IgD-negative memory B cell (primary cell): ENCODE results near the gene B4GALNT1. TPM values are rescaled to one million over a fixed set of nuclear protein-coding genes. Genes with fewer than 3 reads are reported as not detected.
"Not testable (repeated sequence)": the region's sequence is repeated elsewhere in the genome, so short reads cannot be mapped to it uniquely, and the experiment has no call there.

ENCODE experiments used
- H3K27ac Mint-ChIP-seq, 3 donors: one replicate each; pipeline ENCODE4 v1.8.0; 2020 to 2022; ENCODE audit warnings: mild to moderate bottlenecking in 3 of 3, mixed read lengths in 3 of 3, moderate library complexity in 1 of 3
- H3K27me3 Mint-ChIP-seq: one replicate; pipeline ENCODE4 v1.8.0; 2021; ENCODE audit warnings: mixed read lengths
- H3K36me3 Mint-ChIP-seq: one replicate; pipeline ENCODE4 v1.8.0; 2020; ENCODE audit warnings: mild to moderate bottlenecking, mixed read lengths
- H3K4me1 Mint-ChIP-seq, 3 donors: one replicate each; pipeline ENCODE4 v1.8.0; 2020 to 2022; ENCODE audit warnings: mixed read lengths in 3 of 3, mild to moderate bottlenecking in 1 of 3
- H3K4me3 Mint-ChIP-seq, 4 donors: one replicate each; pipeline ENCODE4 v1.8.0; 2020 to 2022; ENCODE audit warnings: mild to moderate bottlenecking in 4 of 4, mixed read lengths in 4 of 4, moderate library complexity in 3 of 4
- H3K9me3 Mint-ChIP-seq, 3 donors: one replicate each; pipeline ENCODE4 v1.8.0; 2020 to 2021; ENCODE audit warnings: mixed read lengths in 3 of 3, mild to moderate bottlenecking in 1 of 3
- polyA plus RNA-seq: library from polyadenylated mRNA; unstranded; fragments of 300-500 nt; fragmentation: Illumina TruSeq; gene quantifications from one replicate; pipeline ENCODE4 v1.2.3, GENCODE V29; 2021

Gene B4GALNT1
- polyA plus RNA-seq, 1 donor from 2014 or later = not detected

DNA sequence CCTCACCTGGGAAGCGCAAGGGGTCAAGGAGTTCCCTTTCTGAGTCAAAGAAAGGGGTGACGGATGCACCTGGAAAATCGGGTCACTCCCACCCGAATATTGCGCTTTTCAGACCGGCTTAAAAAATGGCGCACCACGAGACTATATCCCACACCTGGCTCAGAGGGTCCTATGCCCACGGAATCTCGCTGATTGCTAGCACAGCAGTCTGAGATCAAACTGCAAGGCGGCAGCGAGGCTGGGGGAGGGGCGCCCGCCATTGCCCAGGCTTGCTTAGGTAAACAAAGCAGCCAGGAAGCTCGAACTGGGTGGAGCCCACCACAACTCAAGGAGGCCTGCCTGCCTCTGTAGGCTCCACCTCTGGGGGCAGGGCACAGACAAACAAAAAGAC, 13.7 kb upstream of the B4GALNT1 start:
- not testable (repeated sequence) for H3K27ac Mint-ChIP-seq, H3K27me3 Mint-ChIP-seq, H3K9me3 Mint-ChIP-seq, H3K4me1 Mint-ChIP-seq, H3K4me3 Mint-ChIP-seq, H3K36me3 Mint-ChIP-seq

DNA sequence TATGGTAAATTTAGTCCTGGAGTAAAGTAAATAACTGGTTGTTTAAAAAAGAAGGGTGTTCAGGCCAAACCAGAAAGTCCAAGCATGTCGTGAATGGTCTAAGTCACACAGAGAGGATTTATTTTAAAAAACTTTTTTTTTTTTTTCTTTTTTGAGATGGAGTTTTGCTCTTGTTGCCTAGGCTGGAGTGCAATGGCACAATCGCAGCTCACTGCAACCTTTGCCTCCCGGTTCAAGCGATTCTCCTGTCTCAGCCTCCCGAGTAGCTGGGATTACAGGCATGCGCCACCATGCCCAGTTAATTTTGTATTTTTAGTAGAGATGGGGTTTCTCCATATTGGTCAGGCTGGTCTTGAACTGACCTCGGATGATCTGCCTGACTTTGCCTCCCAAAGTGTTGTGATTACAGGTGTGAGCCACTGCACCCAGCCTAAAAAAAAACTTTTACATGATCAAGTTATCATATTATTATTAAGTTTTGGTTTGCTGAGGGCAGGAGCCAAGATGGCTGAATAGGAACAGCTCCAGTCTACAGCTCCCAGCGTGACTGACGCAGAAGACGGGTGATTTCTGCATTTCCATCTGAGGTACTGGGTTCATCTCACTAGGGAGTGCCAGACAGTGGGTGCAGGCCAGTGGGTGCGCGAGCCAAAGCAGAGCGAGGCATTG, 13.1 kb upstream of the B4GALNT1 start:
- H3K4me1 Mint-ChIP-seq, H3K36me3 Mint-ChIP-seq, H3K9me3 Mint-ChIP-seq, H3K4me3 Mint-ChIP-seq, H3K27ac Mint-ChIP-seq, H3K27me3 Mint-ChIP-seq: not testable (repeated sequence)

DNA sequence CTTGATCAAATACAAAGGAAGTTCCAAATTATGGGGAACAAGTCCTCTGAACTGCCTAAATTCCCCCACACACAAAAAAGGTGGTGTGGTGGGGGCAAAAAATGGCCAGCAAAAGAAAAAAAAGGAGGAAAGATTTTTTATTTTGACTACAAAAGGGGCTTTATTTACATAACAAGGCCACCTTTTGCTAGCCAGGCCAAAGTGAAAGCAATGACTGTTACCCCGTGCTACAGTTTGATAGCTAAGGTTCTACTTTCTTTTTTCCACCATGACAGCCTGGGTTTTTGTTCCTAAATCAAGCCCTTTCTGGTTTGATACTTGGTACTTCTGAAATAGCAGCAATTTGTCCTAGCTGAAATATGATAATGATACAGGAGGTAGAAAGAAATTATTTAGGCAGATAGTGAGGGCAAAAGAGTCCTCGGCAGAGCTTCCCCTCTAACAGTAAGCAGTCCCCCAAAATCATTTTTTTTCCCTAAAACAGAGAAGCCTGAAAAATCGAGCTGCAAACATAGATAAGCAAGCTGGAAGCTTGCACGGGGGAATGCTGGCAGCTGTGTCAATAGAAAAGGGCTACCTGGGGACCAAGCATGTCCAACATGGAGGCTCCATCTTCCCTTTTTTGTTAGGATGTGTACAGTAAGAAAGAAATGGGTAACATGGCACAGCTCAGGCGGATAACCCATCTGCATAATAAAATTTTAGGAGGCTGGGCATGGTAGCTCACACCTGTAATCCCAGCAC, 8.9 kb upstream of the B4GALNT1 start:
- Mint-ChIP-seq H3K36me3 (peaks cover 4% of the 10 kb centered on the region), H3K4me3 (no peak overlapping the region)

DNA sequence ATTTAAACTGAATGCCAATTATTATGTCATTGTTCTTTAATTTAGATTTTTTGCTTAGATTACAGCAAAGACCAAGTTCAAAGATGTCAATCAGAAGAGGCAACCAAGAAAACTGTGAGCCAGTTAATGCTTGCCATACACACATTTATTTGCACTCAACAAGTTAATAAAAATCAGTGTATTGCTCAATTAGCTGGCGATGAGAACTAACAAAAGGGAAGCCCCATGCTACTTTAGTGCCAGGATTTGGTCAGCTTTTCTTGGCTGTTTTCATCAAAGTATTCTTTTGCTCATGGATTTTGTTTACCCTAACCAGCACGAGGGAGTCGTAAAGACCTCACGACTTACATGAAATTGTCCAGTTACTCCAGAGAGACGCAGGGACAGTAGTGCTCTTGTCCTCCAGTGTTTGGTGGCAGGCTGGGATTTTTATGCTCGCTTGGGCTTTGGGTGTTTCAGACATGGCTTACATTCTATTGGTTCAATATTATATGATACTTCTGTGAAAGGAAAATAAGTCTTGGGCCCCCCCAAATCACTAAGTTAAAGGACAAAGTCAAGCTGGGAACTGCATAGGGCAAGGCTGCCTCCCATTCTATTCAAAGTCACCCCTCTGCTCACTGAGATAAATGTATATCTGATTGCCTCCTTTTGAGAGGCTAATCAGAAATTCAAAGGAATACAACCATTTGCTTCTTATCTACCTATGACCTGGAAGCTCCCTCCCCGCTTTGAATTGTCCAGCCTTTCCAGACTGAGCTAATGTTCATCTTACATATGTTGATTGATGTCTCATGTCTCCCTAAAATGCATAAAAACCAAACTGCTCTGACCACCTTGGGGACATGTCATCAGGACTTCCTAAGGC, 7.4 kb upstream of the B4GALNT1 start:
- H3K36me3 Mint-ChIP-seq = peaks cover 3% of the 10 kb centered on the region
- peaks cover 7% of the 10 kb centered on the region for H3K27me3 Mint-ChIP-seq
- no peaks in the 10 kb centered on the region for H3K9me3 Mint-ChIP-seq
- no peaks in the 10 kb centered on the region for H3K4me1 Mint-ChIP-seq
- no peak overlapping the region for H3K4me3 Mint-ChIP-seq
- no peak overlapping the region for H3K27ac Mint-ChIP-seq

More for the DNA sequence above, 8.9 kb upstream of the B4GALNT1 start:
- Mint-ChIP-seq H3K27ac (no peak overlapping the region), H3K27me3 (peaks cover 6% of the 10 kb centered on the region), H3K9me3 (no peaks in the 10 kb centered on the region), H3K4me1 (no peaks in the 10 kb centered on the region)

DNA sequence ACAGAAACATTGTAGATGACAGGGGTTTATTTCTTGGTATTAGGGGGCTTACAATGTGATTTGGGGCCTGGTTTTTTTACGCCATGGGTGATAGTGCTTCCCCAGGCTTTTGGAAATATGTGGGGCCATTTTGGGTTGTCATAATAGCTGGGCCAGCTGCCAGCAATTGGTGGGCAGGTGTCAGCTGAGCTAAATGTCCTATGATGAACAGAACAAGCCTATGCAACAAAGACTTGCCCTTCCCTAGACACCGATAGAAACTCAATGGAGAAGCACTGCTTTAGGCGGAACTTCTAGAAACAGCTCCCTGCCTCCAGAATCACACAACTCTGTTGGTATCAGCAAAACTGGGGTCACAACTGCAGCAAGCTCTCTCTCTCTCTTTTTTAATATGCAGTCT, 5.1 kb upstream of the B4GALNT1 start:
- Mint-ChIP-seq H3K27ac (no peak overlapping the region), H3K27me3 (peaks cover 14% of the 10 kb centered on the region), H3K36me3 (peaks cover 3% of the 10 kb centered on the region), H3K4me3 (no peak overlapping the region), H3K9me3 (no peaks in the 10 kb centered on the region), H3K4me1 (peaks cover 0 to 5% (median 5%) of the 10 kb centered on the region in 3 donors)

DNA sequence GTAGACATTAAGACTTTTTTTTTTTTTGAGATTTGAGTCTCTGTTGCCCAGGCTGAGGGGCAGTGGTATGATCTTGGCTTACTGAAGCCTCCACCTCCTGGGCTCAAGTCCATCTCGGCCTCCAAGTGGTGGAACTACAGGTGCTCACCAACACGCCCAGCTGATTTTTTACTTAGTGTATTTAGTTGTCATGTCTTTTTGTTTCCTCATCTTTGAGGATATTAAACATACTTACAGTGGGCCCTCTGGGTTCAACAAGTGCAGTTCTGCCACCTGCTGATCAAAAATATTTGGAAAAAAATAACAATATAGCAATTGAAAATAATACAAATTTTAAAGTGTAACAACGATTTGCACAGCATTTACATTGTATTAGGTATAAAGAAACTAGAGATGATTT, 4.4 kb upstream of the B4GALNT1 start:
- H3K4me3 Mint-ChIP-seq = no peak overlapping the region
- H3K36me3 Mint-ChIP-seq = peaks cover 3% of the 10 kb centered on the region
- H3K4me1 Mint-ChIP-seq = peaks cover 0 to 6% (median 5%) of the 10 kb centered on the region in 3 donors
- H3K27ac Mint-ChIP-seq = no peak overlapping the region
- no peaks in the 10 kb centered on the region for H3K9me3 Mint-ChIP-seq
- peaks cover 15% of the 10 kb centered on the region for H3K27me3 Mint-ChIP-seq

DNA sequence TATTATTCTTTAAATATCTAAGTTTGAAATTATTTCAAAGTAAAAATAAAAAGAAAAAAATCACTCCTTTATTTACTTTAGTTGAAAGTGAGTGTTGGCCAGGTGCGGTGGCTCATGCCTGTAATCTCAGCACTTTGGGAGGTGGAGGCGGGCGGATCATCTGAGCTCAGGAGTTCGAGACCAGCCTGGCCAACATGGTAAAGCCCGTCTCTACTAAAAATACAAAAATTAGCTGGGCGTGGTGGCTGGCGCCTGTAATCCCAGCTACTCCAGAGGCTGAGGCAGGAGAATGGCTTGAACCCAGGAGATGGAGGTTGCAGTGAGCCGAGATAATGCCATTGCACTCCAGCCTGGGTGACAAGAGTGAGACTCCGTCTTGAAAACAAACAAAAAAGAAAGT, 3.7 kb upstream of the B4GALNT1 start:
- peaks cover 15% of the 10 kb centered on the region for H3K27me3 Mint-ChIP-seq

DNA sequence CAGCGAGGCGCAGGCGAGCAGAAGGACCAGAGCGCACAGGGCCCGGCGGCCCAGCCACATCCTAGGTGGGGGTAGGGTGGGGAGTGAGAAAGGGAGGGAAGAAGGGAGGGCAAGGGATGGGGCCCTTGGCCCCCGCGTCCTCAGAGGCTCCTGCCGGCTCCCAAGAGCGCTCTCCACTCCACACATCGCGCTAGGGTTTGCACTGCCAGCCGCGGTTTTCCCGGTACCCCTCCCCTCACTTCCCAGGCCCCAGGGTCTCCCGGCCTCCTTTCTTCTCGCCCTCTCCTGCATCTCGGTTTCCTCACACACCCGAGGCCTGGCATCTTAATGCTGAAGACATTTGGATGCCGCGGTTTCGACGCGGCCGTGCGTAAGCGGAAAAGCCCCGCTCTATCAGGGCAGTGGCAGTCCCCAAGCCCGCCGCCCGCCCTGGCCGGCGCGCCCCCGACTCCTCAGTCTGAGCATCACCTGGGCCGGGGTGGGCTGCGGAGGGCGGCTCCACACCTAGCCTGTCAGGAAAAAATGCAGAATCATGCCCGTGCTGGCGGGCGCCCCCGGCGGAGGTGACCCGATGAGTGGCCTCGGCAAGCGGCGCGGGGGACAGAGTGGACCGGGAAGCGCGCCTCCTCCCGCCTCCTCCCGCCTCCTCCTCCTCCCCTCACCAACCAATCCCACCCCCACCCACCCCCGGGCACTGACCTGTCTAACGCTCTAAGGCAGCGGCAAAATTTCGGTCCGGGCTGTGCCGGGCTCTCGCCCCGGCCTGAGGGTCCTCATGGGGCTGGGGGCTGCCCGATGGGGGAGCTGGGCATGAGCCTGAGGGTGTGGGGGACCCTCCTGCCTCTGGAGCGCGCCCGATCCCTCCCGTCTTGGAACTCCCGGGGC, 686 bp downstream of the B4GALNT1 start:
- H3K36me3 Mint-ChIP-seq = peaks cover 1% of the 10 kb centered on the region
- H3K4me3 Mint-ChIP-seq = peak overlapping the region; percentile 19 to 93 (median 77)
- peaks cover 7 to 11% (median 8%) of the 10 kb centered on the region in 3 donors for H3K4me1 Mint-ChIP-seq
- H3K27me3 Mint-ChIP-seq = peaks cover 45% of the 10 kb centered on the region
- H3K27ac Mint-ChIP-seq = no peak overlapping the region
- no peaks in the 10 kb centered on the region for H3K9me3 Mint-ChIP-seq

More for the DNA sequence above, 3.7 kb upstream of the B4GALNT1 start:
- H3K9me3 Mint-ChIP-seq, H3K27ac Mint-ChIP-seq, H3K4me1 Mint-ChIP-seq, H3K4me3 Mint-ChIP-seq, H3K36me3 Mint-ChIP-seq: not testable (repeated sequence)

DNA sequence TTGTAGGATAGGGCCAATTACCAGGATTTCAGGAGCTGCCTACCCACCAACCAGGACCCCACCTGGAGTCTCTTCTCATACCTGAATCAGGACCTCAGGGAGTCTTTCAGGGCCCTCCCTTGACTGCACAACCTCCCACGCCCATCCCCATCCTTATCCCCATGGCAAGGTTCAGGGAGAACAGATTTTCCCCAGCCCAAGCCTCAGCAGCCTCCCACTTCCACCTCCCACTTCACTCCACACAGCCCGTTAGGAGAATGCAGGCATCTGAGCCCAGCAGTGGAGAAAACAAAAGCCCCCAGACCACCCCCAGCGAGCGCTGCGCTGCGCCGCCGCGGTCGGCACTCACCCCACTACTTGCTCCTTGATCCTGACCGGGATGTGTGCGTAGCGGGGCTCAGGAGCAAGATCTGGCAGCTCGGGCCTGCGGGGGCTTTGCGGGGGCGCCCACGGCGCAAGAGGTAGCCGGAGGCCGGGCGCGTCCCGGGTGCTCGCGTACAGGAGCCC, 1.4 kb downstream of the B4GALNT1 start:
- H3K4me3 Mint-ChIP-seq = peak overlapping the region; percentile 3 to 89 (median 56)
- peaks cover 1% of the 10 kb centered on the region for H3K36me3 Mint-ChIP-seq
- H3K4me1 Mint-ChIP-seq = peaks cover 7 to 15% (median 11%) of the 10 kb centered on the region in 3 donors
- H3K27ac Mint-ChIP-seq = no peak overlapping the region
- H3K9me3 Mint-ChIP-seq = no peaks in the 10 kb centered on the region
- H3K27me3 Mint-ChIP-seq = peaks cover 50% of the 10 kb centered on the region

DNA sequence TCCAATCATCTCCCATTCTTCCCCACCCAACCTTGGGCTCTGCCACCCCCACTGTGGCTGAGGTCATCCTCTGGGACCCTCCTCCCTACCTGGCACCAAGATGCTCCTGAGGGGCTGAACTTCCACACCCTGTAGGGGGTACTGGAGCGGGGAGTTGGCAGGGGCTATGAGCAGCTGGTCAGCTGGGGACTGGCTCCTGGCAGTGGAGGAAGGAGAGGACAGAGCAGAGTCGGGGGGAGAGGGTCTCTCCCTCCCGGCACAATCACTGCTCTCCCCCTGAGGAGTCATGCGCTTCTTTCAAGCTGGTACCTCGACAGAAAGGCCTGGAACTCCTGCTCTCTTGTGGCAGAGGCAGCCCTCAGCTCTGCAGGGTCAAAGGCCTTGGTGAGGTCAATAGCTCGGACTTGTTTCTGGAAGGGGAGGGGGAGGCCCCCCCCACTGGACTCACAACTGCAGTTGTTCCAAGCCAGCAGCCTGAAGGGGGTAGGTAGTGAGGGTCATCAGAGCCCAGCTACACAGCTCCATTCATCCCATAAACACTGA, 2.0 kb downstream of the B4GALNT1 start:
- H3K9me3 Mint-ChIP-seq = no peaks in the 10 kb centered on the region
- H3K27ac Mint-ChIP-seq = no peak overlapping the region
- H3K4me3 Mint-ChIP-seq = peak overlapping the region in 1 of 4 donors; percentile 3
- H3K27me3 Mint-ChIP-seq = peaks cover 56% of the 10 kb centered on the region
- H3K36me3 Mint-ChIP-seq = peaks cover 1% of the 10 kb centered on the region
- H3K4me1 Mint-ChIP-seq = peaks cover 7 to 15% (median 11%) of the 10 kb centered on the region in 3 donors

DNA sequence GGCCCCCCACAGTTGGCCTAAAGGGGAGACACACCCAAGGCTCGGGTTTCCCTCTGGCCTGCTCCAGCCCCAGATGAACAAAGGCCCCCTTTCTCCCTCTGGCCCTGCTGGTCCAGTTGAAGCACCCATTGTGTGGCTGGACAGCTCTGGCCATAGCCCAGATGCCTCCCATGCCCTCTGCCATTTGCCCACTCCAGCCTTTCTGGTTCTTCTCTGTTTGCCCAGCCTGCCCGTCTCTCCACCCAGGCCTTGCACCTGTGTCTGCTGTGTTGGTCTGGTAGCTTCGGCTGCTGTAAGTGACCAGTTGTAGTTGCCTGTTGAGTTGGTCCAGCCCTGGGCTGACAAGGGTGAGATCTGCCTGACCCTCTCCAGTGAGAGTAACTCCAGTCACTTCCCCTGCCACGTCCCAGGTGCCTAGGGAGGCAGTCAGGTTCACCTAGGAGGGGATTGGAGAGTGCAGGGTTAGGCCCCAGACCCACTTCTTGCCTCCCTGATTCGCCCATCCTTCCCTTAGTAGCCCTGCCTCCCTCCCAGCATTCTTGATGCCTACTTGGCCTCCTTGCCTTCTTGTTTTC, 3.0 kb downstream of the B4GALNT1 start:
- Mint-ChIP-seq H3K4me3 (no peak overlapping the region), H3K27me3 (peaks cover 64% of the 10 kb centered on the region), H3K36me3 (peaks cover 1% of the 10 kb centered on the region), H3K27ac (no peak overlapping the region), H3K9me3 (no peaks in the 10 kb centered on the region), H3K4me1 (peaks cover 7 to 15% (median 11%) of the 10 kb centered on the region in 3 donors)

DNA sequence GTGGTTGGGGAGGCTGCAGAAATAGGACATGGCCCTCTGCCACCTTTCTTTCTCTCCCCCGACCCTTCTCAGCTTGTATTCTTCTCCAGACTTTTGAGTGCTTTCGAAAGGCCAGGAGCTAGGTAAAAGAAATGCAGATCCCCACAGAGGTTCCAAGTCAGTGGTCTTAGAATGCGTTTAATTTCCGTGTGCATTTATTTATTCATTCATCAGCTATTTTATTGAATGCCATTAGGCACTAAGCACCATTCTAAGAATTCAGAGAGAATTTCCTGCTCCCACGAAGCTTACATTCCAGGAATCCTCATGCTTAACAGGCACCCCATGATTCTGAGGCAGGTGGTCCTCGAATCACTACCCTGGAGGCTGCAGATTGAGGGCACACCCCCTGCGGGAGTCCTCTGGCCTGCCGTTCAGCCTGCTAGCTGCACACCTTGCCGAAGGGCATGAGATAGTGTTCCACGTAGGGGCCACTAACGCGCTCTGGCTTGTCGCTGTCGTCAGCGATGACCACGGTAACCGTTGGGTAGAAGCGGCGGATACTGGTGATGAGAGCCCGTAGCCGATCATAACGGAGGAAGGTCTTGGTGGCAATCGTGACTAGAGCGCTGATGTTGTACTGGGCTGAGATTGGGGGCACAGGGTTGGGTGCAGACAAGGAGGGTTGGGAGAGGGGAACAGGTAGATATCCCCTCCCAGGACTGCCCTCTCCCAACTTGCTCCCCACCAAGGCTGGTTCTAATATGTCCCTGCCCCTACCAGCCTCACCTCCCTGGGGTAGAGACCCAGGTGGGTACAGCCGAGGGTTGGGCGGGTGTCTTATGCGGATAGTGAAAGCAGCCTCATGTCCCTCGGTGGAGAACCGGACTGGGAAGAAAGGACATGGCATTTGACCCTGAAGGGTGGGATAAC, 4.5 kb downstream of the B4GALNT1 start:
- no peaks in the 10 kb centered on the region for H3K9me3 Mint-ChIP-seq
- peaks cover 1% of the 10 kb centered on the region for H3K36me3 Mint-ChIP-seq
- no peak overlapping the region for H3K27ac Mint-ChIP-seq
- H3K4me3 Mint-ChIP-seq = no peak overlapping the region
- peaks cover 6 to 18% (median 11%) of the 10 kb centered on the region in 3 donors for H3K4me1 Mint-ChIP-seq
- H3K27me3 Mint-ChIP-seq = peaks cover 75% of the 10 kb centered on the region
